Ramos (cell line): ENCODE measurements around the gene KRTAP9-7.
"Not testable (repeated sequence)": the region's sequence is repeated elsewhere in the genome, so short reads cannot be mapped to it uniquely, and the experiment has no call there.

Source experiments
- in situ Hi-C: fragments of 300-500 bp; cut with MboI; formaldehyde crosslinking; loops from one replicate; pipeline ENCODE4 v1.14.3; 2022; ENCODE audit warnings: low sequenced_read_pairs; ENCODE audit not compliant: unreplicated experiment

The KRTAP9-7 gene

DNA sequence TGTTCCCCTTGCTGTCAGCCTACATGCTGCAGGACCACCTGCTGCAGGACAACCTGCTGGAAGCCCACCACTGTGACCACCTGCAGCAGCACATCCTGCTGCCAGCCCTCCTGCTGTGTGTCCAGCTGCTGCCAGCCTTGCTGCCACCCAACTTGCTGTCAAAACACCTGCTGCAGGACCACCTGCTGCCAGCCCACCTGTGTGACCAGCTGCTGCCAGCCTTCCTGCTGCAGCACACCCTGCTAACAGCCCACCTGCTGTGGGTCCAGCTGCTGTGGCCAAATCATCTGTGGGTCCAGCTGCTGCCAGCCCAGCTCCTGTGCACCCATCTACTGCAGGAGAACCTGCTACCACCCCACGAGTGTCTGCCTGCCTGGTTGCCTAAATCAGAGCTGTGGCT lies 4.2 kb upstream of the KRTAP9-7 start:
- in situ Hi-C loops = not testable (repeated sequence)

DNA sequence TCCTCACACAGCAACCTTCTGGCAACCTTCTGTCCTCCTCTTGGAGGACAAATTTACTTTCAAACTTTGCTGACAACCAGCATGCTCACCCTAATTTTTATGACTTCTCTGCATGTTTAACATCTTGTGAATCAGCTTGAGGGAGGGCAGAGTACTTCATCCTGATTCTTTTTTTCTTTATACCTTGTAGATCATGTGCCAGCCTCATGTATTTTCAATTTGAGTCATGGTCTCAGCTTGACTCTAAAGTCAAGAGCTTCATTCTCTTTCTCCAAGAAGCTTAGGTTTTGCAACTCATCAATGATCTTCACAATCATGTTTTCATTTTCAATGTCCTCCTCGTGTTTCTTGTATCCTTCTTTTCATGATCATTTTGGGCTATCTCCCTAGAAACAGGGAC lies 3.6 kb upstream of the KRTAP9-7 start:
- in situ Hi-C loops = no loop called here

DNA sequence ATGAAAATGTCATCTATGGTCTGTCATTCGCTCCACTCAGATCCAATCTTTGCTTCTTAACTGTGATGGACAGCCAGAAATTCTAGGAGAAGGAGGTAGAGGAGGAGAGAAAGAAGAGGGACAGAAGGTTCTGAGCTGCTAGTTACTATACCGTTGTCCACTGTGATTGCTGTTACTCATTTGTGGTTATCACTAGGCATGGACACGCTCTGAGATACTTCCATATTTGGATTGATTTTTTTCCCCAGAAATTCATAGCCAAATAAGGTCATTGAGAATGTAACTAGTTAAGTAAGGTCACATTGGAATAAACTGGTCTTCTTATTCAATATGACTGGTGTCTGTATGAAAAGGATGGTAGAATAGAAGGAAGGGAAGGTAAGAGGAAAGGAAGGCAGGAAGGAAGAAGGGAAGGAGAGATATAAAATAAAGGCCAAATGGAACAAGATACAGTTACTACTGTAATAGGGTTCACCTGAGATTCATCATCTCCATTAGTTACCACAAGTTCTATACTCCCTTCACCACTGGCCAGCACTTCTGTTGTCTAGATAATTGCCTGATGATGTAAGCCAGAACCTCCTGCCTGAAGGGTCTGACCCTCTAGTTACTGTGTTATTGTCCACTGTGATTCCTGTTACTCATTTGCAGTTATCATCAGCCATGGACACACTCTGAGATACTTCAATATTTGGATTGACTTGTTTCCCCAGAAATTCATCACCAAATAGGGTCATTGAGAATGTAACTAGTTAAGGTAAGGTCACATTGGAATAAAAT lies 2.9 kb downstream of the KRTAP9-7 start:
- in situ Hi-C loops = no loop called here

DNA sequence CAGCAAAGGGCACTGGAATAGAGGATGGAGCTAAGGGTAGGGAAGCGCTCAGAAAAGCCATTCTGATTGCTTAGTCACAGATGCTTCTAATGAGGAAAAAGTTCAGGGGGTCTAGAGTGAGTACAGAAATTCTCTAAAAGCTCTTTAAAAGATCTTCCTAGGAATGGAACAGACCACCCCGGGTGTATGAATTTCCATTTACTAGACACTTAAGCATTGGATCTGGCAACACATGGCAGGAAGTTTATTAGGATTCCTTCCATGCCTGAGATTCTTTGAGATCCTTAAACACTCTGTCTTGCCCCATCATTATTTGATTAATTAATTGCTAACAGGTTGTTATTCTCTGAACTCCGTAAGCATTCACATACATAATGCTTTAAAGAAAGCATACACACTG lies 8.5 kb downstream of the KRTAP9-7 start:
- in situ Hi-C loops = no loop called here

DNA sequence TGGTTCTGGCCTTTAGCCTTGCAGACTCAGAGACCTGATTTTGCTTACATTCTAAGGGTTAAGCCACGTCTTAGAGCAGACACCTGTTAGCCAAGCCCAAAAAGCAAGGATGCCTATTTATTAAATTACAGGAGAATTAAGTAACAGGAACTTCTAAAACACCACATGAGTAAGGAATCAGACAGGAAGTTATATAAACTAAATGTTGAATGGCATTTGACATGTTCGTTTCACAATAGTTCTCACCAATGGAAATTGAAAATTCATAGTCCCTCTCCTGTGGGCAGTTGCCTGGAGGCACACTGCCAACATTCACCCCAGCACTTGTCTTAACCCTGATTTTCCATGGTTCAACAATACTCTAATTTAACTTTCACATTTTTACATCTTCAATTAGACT lies 9.0 kb downstream of the KRTAP9-7 start:
- in situ Hi-C loops = no loop called here

DNA sequence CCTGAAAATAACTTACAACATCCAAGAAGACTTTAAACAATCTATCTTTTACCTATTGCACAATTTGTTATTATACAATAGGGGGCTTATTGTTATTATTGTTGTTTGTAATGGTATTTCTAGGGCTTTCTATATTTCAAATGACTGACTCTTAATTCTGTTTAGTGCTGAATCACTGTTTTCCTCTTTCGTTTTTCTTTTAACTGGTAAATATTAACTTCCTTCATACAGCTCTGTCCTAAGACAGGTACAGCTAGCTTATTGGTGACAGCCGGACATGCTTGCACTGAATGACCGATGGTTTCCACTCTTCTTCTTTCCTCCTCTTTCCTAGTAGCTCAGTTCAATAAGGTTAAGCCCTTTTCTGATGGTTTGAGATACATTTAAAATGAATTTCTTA lies 11.6 kb downstream of the KRTAP9-7 start:
- in situ Hi-C loops = no loop called here

DNA sequence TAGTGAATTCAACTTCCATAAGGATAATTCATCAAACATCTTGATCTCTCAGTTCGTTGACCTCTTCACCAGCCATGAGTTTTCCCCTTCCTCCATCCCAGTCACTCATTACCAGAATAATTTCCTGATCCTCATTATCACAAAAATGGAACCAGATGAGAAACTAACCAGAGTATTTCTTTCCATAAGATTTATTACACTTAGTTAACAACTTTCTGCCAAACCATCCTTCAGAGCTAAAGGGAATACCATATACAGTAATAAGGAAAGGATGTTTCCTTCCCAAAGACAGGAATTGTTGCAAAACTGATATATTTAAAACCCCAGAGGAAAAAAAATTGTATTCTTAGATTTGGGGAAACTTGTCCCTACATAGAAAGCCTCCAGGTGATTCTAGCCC lies 18.5 kb downstream of the KRTAP9-7 start:
- in situ Hi-C loops = no loop called here

DNA sequence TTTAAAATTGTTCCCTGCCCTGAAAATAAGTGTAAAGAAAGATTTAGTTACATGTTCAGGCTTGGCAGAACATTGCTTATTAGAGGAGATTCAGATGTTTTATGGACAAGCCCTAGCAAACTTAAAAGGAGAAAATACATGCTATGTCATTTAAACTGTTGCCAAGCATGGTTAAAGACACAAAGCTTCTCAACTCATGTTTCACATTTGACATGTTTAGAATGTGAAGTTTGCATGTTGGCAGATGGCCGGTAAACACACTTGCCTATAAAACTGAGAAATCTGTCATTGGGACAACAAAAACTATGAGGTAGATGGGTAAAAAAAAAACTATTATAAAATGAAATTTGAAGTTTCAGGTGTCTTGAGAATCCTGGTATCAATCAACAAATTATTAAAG lies 21.3 kb downstream of the KRTAP9-7 start:
- in situ Hi-C loops = no loop called here

DNA sequence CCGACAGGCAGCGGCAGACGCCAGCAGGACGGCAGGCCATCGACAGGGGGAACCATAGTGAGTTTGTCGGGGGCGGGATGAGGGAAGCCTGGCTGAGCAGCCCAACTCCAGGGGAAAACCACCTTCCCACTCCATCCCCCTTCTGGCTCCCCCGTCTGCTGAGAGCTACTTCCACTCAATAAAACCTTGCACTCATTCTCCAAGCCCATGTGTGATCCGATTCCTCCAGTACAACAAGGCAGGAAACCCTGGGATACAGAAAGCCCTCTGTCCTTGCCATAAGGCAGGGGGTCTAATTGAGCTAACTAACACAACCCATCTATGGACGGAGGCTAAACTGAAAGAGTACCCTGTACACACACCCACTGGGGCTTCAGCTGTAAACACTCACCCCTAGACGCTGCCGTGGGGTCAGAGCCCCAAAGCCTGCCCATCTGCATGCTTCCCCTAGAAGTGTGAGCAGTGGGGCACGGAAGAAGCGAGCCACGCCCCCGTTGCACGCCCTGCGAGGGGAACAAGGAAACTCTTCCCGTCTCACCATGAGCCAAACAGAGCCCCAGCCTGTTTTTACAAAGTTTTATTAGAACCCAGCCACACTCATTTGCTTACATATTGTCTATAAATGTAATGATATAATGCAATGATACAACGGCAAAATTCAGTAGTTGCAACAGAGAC lies 23.1 kb downstream of the KRTAP9-7 start:
- in situ Hi-C loops = no loop called here

DNA sequence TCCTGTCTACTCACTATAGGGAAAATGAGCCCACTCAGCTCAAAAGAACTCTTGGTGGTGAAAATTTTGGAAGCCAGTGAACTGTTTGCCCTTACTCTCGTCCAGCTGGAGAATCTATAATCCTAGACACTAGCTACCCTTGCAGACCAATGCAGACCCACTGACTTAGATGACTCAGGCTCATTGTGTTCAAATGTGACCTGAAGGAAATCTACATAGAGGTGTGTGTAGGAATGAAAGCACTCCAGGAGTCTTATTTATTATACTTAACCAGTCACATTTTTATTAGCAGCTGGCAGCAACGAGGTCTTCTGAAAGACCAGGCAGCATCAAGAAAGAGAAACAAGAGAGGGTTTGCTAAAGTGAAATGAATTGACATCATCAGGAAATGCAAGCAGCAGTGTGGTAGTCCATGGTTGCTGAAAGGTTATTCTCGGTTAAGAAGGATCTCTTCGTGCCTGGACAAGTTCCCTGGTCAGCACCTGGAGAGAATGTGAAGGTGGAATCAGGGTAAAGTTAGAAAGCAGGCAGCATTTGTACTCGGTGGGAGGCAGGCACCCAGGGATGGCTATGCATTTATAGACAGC lies 25.8 kb downstream of the KRTAP9-7 start:
- in situ Hi-C loops = no loop called here

DNA sequence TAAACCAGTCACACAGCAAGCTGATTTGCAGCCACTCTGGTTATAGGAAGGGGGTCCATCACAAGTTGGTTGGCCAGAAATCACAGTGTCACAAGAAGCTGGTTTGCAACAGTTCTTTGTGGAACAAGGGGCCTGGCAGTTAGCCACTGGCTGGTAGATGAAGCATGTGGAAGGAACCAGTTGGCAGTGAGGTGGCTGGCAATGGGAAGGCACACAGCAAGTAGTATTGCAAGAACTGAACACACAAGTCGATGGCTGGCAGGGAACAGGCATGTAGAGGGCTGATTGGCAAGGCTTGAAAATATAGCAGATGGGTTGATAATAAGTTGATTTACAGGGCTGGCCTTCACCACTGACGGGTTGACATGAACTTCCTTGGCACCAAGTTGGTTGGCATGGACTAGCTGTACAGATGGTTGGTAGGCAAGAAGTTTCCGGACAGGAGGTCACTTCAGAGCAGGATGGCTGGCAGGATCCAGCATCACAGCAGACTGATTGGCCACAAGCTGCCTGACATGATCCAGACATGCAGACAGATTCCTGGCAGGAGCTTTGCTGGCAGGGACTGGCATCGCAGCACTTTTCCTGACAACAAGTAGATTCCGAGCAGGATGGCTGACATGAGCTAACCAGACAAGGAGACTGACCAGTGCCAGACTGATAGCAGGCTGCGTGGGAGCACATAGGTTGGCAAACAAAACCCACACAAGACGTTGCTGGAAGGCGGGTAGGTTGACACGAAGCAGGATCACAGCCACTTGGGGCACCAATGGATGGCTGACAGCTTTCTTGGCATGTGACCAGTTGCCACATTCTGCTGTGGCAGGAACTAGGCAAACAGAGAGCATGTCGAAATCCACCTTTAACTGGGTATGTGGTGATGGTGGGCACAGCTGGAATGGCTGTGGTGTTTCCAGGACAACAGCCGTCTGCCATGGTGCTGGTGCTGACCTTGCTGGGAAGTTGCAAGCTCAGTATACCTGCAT lies 26.7 kb downstream of the KRTAP9-7 start, which contains the start of gene KRTAP29-1:
Gene KRTAP29-1 (minus strand): TSS at position 936 of the 986 bp plus-strand sequence. CDS start 0 bp downstream, at position 936.
- in situ Hi-C loops = no loop called here

DNA sequence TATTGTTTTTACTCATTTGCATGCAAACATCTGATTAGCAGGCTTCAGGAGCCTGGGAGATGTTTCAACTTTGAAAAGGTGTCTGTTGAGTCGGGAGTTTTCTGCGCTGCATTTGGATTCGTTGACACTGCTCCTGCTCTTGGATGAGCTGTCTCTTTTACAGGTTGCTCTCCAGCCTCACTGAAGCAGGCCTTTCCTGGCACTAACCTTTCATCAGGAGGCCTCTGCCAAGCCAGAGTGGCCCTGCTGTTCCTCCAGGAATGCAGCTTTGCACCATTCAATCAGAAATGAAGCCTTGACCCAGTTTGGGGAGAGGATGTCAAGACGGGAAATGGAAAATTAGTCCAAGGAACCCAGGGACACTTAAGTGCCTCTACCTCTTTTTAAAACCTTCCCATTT lies 27.5 kb downstream of the KRTAP9-7 start:
- in situ Hi-C loops = no loop called here

DNA sequence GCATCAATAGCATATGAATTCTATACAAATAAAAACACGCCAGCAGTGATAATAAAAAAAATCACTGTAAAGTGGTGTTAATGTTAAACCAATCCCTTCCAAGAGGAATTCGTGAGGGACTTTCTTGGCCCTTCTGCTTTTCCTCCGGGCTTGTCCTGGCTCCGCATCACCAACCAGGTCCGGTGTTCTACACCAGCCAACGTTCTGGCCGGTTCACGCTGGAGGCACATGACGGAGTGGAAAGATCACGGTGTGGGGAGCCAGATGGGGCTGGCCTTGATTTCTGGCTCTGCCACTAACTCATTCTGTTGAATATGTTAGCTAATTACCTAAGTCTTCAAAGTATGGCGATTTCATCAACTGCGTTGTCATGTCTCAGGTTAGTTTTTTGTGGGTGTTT lies 28.6 kb downstream of the KRTAP9-7 start:
- in situ Hi-C loops = no loop called here

DNA sequence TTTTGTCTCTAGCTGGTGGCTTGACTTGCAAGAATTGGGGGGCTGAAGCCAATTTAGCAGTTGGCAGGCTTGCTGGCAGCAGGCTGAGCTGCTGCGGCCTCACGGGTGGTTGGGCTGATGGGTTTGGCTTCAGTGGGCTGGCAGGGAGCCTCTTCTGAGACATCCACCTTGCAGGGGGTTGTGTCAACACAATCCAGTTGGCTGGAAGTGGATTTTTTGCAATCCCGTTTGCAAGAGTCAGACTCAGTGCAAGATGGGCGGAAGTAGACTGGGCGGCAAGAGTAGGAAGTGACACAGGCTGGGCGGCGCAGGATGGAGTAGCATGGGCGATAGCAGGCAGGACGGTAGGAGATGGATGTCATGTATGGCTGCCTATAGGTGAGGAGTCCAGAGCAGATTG lies 32.1 kb downstream of the KRTAP9-7 start:
- in situ Hi-C loops = no loop called here

DNA sequence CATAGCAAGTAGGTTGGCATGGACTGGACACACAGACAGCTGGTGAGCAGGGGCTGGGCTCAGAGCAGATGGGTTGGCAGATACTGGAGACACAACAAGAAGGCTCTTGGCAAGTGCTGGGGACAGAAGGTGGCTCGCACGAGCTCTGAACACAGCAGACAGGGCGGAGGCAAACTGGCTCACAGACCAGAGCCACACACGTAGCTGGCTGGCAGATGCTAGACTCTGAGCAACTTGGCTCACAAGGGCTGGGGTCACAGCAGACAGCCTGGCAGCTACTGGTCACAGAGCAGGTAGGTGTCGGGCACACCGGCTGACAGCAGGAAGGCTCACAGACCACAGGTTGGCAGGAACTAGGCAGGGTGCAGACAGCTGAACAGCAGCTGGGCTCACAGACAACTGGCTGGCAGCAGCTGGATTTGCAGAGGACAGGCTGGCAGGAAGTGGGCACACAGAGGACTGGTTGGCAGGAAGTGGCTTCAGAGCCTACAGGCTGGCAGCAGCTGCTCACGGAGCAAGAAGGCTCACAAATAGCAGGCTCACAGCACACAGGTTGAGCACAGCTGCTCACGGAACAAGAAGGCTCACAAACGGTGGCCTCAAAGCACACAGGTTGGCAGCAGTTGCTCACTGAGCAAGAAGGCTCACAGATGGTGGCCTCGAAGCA lies 32.9 kb downstream of the KRTAP9-7 start:
- in situ Hi-C loops = no loop called here

DNA sequence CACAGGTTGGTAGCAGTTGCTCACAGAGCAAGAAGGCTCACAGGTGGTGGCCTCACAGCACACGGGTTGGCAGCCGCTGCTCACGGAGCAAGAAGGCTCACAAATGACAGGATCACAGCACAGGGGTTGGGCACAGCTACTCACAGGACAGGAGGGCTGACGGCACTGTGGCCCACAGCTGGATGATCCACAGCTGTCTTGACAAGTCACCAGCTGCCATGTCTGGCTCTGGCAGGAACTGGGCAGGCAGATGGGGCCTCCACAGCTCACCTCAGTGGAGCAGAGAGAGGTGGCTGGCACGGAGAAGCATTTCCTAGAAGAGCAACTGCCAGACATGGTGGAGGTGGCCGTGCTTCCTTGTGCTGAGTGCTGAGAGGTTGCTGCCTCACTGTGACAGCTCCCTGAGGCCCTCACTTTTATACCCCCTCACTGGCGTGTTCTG lies 33.4 kb downstream of the KRTAP9-7 start, which contains the start of gene KRTAP16-1:
Gene KRTAP16-1 (minus strand): TSS at position 392 of the 442 bp plus-strand sequence. CDS start 56 bp downstream, at position 336.
- in situ Hi-C loops = no loop called here

DNA sequence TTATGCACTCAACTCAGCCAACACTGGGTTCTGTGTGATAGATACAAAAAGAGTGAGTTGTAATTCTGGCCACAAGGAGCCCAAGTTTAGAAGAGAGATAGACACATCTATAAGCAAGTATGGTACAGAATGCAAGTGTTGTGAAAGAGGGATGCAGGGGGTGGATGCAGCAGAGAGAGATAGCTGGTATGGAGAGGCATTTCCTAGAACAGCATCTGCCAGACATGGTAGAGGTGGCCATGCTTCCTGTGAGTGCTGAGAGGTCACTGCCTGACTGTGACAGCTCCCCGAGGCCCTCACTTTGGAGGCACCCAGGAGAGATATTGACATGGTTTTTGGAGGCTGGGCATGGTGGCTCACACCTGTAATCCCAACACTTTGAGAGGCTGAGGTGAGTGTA lies 35.6 kb downstream of the KRTAP9-7 start:
- in situ Hi-C loops = no loop called here

DNA sequence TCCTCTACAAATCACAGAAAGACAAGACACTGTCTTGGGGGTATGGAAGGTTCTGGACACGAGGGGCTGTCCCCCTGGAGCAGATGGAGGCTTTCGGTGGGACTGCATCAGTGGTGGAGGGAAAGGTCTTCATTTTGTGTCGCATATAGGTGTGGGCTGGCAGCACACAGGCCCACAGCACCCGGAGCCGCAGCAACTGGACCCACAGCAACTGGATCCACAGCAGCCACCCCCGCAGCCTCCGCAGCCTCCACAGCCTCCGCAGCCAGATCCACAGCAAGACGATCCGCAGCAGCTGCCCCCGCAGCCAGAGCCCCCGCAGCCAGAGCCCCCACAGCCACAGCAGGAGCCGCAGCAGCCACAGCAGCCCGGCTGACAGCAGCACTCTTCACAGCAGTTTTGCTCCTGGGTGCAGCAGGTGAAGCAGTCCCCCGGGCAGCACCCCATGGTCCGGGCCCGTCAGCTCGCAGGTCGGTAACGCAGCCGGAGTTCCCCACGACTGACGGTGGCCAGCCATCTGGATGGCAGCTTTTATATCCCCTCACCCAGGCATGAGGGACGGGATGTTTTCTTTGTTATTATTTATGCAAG lies 39.8 kb downstream of the KRTAP9-7 start, which contains the start of gene KRTAP17-1:
Gene KRTAP17-1 (minus strand): TSS at position 507 of the 591 bp plus-strand sequence. CDS start 60 bp downstream, at position 447.
- in situ Hi-C loops = no loop called here
